PC-3 (cell line): ENCODE results near the gene NUP153.

Experiments used
- EZH2 ChIP-seq: fragments of 300-600 bp; sonication (generic); IDR thresholded peaks from one replicate; pipeline ENCODE4 v1.6.1; 2017; ENCODE audit warnings: antibody characterized with exemption, mild to moderate bottlenecking, low read length; ENCODE audit not compliant: unreplicated experiment
- TF ChIP-seq, protein P1 (sequence below): fragments of 300-600 bp; sonication (generic); conservative IDR thresholded peaks from 2 replicates; pipeline ENCODE4 v1.5.1; 2017; ENCODE audit warnings: antibody characterized with exemption, low read depth, mild to moderate bottlenecking, low read length

DNA sequence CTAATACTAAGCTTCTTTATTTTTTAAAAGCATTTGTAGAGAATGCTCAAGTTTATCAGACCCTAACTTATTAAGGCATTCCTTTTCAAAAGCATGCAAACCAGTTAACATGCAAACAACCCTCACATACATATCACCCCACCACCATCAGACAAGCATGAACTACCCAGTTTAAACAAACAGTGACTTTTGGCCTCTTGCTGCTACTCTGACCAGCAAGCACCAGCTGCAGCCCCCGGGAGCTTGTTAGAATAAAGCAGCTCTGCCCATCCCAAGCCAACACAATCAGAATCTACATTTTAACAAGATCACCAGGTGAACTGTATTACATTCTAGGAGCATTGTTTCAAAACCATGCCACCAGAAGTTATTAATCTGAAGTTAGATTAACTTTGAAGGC, 5.9 kb upstream of the NUP153 start:
- no peak for TF ChIP-seq EZH2
- TF ChIP-seq, protein P1, sequence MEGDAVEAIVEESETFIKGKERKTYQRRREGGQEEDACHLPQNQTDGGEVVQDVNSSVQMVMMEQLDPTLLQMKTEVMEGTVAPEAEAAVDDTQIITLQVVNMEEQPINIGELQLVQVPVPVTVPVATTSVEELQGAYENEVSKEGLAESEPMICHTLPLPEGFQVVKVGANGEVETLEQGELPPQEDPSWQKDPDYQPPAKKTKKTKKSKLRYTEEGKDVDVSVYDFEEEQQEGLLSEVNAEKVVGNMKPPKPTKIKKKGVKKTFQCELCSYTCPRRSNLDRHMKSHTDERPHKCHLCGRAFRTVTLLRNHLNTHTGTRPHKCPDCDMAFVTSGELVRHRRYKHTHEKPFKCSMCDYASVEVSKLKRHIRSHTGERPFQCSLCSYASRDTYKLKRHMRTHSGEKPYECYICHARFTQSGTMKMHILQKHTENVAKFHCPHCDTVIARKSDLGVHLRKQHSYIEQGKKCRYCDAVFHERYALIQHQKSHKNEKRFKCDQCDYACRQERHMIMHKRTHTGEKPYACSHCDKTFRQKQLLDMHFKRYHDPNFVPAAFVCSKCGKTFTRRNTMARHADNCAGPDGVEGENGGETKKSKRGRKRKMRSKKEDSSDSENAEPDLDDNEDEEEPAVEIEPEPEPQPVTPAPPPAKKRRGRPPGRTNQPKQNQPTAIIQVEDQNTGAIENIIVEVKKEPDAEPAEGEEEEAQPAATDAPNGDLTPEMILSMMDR: no peak
